ENCODE results near the gene SRRM5. TPM values are rescaled to one million over a fixed set of nuclear protein-coding genes. Genes with fewer than 3 reads are reported as not detected.
A peak's percentile ranks its signal among the peaks of the same experiment; 100 is the strongest.

SRRM5 gene
- total and polyA plus RNA-seq, 2 experiments from 2014 or later: 0.08 TPM; not detected in 1

- no peaks in the 10 kb centered on the region; the same call in 1 of the 2 replicates for H3K36me3 ChIP-seq (ENCODE audit: insufficient read depth)
- Mint-ChIP-seq H3K4me3 (no peak overlapping the region), H3K36me3 (ENCODE audit: low read depth) (peaks cover 15% of the 10 kb centered on the region), H3K4me1 (peaks cover 11% of the 10 kb centered on the region), H3K27ac (no peak overlapping the region), H3K9me3 (no peaks in the 10 kb centered on the region), H3K27me3 (ENCODE audit: insufficient read depth, low read depth, poor library complexity) (peaks cover 3% of the 10 kb centered on the region)
- peaks cover 7% of the 10 kb centered on the region; the same call in 1 of the 2 replicates for H4K20me1 ChIP-seq (replicated peaks; ENCODE audit: insufficient read depth)
- no peaks in the 10 kb centered on the region for H3K9me2 ChIP-seq (ENCODE audit: insufficient read depth)
- H3K27ac ChIP-seq (ENCODE audit: low read depth): 0 out of 2 replicates have a peak overlapping the region, but pooled peaks have one; percentile 9
- no peaks in the 10 kb centered on the region for H3K27me3 ChIP-seq (ENCODE audit: insufficient read depth)
- H3K79me2 ChIP-seq (replicated peaks; ENCODE audit: insufficient read depth): peaks cover 2% of the 10 kb centered on the region; the same call in 1 of the 2 replicates
- peaks cover 5% of the 10 kb centered on the region; the same call in 1 of the 2 replicates for H3K4me1 ChIP-seq (ENCODE audit: insufficient read depth)
- no peak overlapping the region for H3K4me2 ChIP-seq
- H2AFZ ChIP-seq: no peak overlapping the region
- no peak for ATAC-seq
- no peak overlapping the region for H3K4me3 ChIP-seq
- no peak for DNase-seq (ENCODE audit: low spot score)
- TF ChIP-seq EZH2 (IDR thresholded peaks at IDR 0.05; ENCODE audit: low read depth, unreplicated experiment): no peak
- no peak for TF ChIP-seq STAT1 (IDR thresholded peaks at IDR 0.05; ENCODE audit: unreplicated experiment)
- no peak for TF ChIP-seq REST (IDR thresholded peaks at IDR 0.05; ENCODE audit: unreplicated experiment)
- TF ChIP-seq NANOG (IDR thresholded peaks at IDR 0.05; ENCODE audit: borderline replicate concordance): no peak
- no peak for TF ChIP-seq ZNF114 (CRISPR knock-in tag; IDR thresholded peaks at IDR 0.05)
- no peak for TF ChIP-seq CREB1 (CRISPR knock-in tag; IDR thresholded peaks at IDR 0.05; ENCODE audit: low read depth)
- no peak for TF ChIP-seq CTCF (conservative IDR thresholded peaks at IDR 0.05; ENCODE audit: low read depth in 2 of 2)
- no peak for TF ChIP-seq ZNF462 (CRISPR knock-in tag; IDR thresholded peaks at IDR 0.05)
- no peak for TF ChIP-seq EZH2phosphoT487 (IDR thresholded peaks at IDR 0.05; ENCODE audit: unreplicated experiment)
- no peak for TF ChIP-seq POLR2AphosphoS5 (IDR thresholded peaks at IDR 0.05; ENCODE audit: low read depth)
- TF ChIP-seq ZNF331 (CRISPR knock-in tag; IDR thresholded peaks at IDR 0.05; ENCODE audit: low read depth): no peak
- no peaks in the 10 kb centered on the region for H3F3A ChIP-seq (replicated peaks; ENCODE audit: low read depth)
Measured at GRCh38 chr19:43584484-43584883, 27.4 kb upstream of the SRRM5 start.
